ENCODE results near the gene ZC3H13. TPM values are rescaled to one million over a fixed set of nuclear protein-coding genes. Genes with fewer than 3 reads are reported as not detected.

ZC3H13 gene
- total RNA-seq, 1 donor from 2014 or later, result 52.0 TPM

- Histone ChIP-seq H3K4me3 (no peak overlapping the region), H3K4me1 (no peaks in the 10 kb centered on the region), H3K27me3 (ENCODE audit: low read depth) (no peaks in the 10 kb centered on the region), H3K9me3 (no peaks in the 10 kb centered on the region), H3K27ac (no peak overlapping the region), H3K36me3 (no peaks in the 10 kb centered on the region)
- DNase-seq, result no peak
- TF ChIP-seq CTCF (IDR thresholded peaks at IDR 0.05), result no peak
- ATAC-seq, result no peak
- intact Hi-C loops (cut with DNase I), result no loop called here
Observed at GRCh38 chr13:46079770-46080169, 27.2 kb upstream of the ZC3H13 start.

GRCh38 chr13:46077265-46077664 is 24.7 kb upstream of the ZC3H13 start:
- Histone ChIP-seq H3K27ac (no peak overlapping the region), H3K9me3 (no peaks in the 10 kb centered on the region), H3K4me1 (no peaks in the 10 kb centered on the region), H3K4me3 (no peak overlapping the region), H3K36me3 (no peaks in the 10 kb centered on the region), H3K27me3 (ENCODE audit: low read depth) (no peaks in the 10 kb centered on the region)
- no peak for TF ChIP-seq CTCF (IDR thresholded peaks at IDR 0.05)
- DNase-seq (no peak), ATAC-seq (no peak)
- intact Hi-C loops (cut with DNase I), result no loop called here

GRCh38 chr13:46076827-46077226 is 24.3 kb upstream of the ZC3H13 start:
- ATAC-seq, result no peak
- Histone ChIP-seq H3K9me3 (no peaks in the 10 kb centered on the region), H3K36me3 (no peaks in the 10 kb centered on the region), H3K4me3 (no peak overlapping the region), H3K4me1 (no peaks in the 10 kb centered on the region), H3K27me3 (ENCODE audit: low read depth) (no peaks in the 10 kb centered on the region), H3K27ac (no peak overlapping the region)
- intact Hi-C loops (cut with DNase I), result no loop called here
- no peak for DNase-seq
- TF ChIP-seq CTCF (IDR thresholded peaks at IDR 0.05), result no peak

- no peak for DNase-seq
- Histone ChIP-seq H3K4me3 (no peak overlapping the region), H3K27me3 (ENCODE audit: low read depth) (no peaks in the 10 kb centered on the region), H3K27ac (no peak overlapping the region), H3K36me3 (no peaks in the 10 kb centered on the region), H3K4me1 (no peaks in the 10 kb centered on the region), H3K9me3 (no peaks in the 10 kb centered on the region)
- intact Hi-C loops (cut with DNase I), result no loop called here
- no peak for ATAC-seq
- no peak for TF ChIP-seq CTCF (IDR thresholded peaks at IDR 0.05)
Observed at GRCh38 chr13:46075811-46076210, 23.3 kb upstream of the ZC3H13 start.

GRCh38 chr13:46071590-46072249 is 19.2 kb upstream of the ZC3H13 start:
- no peak for TF ChIP-seq CTCF (IDR thresholded peaks at IDR 0.05)
- Histone ChIP-seq H3K36me3 (no peaks in the 10 kb centered on the region), H3K9me3 (no peaks in the 10 kb centered on the region), H3K4me3 (no peak overlapping the region), H3K27me3 (ENCODE audit: low read depth) (no peaks in the 10 kb centered on the region), H3K4me1 (no peaks in the 10 kb centered on the region), H3K27ac (no peak overlapping the region)
- no peak for DNase-seq
- ATAC-seq, result no peak
- intact Hi-C loops (cut with DNase I), result no loop called here

Data from lower lobe of right lung (tissue), 2 donors.